ENCODE measurements around the gene TSG101.

TSG101 gene

DNA sequence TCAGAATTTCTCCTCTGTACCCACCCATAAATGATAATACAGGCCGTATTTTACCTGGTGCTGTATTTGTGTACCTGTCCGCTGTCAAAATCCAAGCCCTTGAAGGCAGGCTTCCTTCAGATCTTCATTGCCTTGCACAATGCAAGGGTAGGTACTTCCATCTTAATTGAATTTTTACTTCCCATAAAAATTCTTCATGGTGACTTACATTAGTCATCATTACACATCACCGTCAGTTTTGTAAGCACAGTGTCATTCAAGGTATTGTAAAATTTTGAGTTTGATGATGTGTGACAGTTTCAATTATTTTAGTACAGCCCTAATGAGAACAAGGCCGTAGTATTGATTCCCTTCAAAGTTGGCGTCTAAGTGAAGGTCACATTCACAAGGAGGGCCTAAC, 770 bp upstream of the TSG101 start:
- no peaks in the 10 kb centered on the region for H3K27me3 Mint-ChIP-seq (ENCODE audit: low read depth)
- peak overlapping the region; percentile 100 for H3K4me3 Mint-ChIP-seq
- H3K27ac Mint-ChIP-seq: peak overlapping the region; percentile 98 to 99 (median 99)
- H3K4me1 Mint-ChIP-seq: peaks cover 31% of the 10 kb centered on the region
- H3K36me3 Mint-ChIP-seq (ENCODE audit: low read depth): peaks cover 19% of the 10 kb centered on the region
- H3K9me3 Mint-ChIP-seq: no peaks in the 10 kb centered on the region
- no peak for TF ChIP-seq CTCF (IDR thresholded peaks at IDR 0.05; ENCODE audit: unreplicated experiment in 3 of 3)

- H3K4me1 Mint-ChIP-seq: peaks cover 31% of the 10 kb centered on the region
- H3K36me3 Mint-ChIP-seq (ENCODE audit: low read depth): peaks cover 23% of the 10 kb centered on the region
- H3K4me3 Mint-ChIP-seq: peak overlapping the region; percentile 100
- H3K27ac Mint-ChIP-seq: peak overlapping the region; percentile 98 to 99 (median 99)
- no peaks in the 10 kb centered on the region for H3K9me3 Mint-ChIP-seq
- TF ChIP-seq CTCF (IDR thresholded peaks at IDR 0.05; ENCODE audit: unreplicated experiment in 3 of 3): no peak
- H3K27me3 Mint-ChIP-seq (ENCODE audit: low read depth): no peaks in the 10 kb centered on the region
Observed at GRCh38 chr11:18526130-18526520, 617 bp downstream of the TSG101 start.

DNA sequence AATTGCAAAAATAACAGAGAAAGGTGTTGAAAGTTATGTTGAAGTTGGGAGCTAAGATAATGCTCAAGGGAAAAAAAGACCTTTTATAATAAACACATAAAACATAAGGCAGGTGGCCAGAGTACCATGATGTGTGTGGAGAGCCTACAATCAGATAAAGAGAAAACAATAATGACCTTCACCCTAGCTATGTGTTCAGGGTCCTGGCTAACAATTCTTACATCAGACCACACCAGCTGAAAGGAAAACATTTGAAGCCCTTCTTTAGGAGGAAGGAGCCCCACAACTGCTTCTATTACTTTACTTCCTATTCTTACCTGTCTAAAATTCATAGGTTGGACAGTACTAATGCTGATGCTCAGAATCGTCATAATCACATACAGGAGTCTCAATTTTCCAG, 2.5 kb downstream of the TSG101 start:
- Mint-ChIP-seq H3K4me1 (peaks cover 31% of the 10 kb centered on the region), H3K9me3 (no peaks in the 10 kb centered on the region), H3K36me3 (ENCODE audit: low read depth) (peaks cover 21% of the 10 kb centered on the region), H3K27me3 (ENCODE audit: low read depth) (no peaks in the 10 kb centered on the region), H3K4me3 (peak overlapping the region; percentile 36 to 63 (median 63)), H3K27ac (peak overlapping the region in 1 of 3 experiments; percentile 35)
- TF ChIP-seq CTCF (IDR thresholded peaks at IDR 0.05; ENCODE audit: unreplicated experiment in 3 of 3): no peak

- Mint-ChIP-seq H3K9me3 (no peaks in the 10 kb centered on the region), H3K27me3 (ENCODE audit: low read depth) (no peaks in the 10 kb centered on the region), H3K4me3 (no peak overlapping the region), H3K27ac (peak overlapping the region in 1 of 3 experiments; percentile 28), H3K36me3 (ENCODE audit: low read depth) (peaks cover 21% of the 10 kb centered on the region), H3K4me1 (peaks cover 30% of the 10 kb centered on the region)
- TF ChIP-seq CTCF (IDR thresholded peaks at IDR 0.05; ENCODE audit: unreplicated experiment in 3 of 3): no peak
Observed at GRCh38 chr11:18523084-18523483, 3.7 kb downstream of the TSG101 start.

GRCh38 chr11:18522388-18522787, 4.4 kb downstream of the TSG101 start:
- H3K27me3 Mint-ChIP-seq (ENCODE audit: low read depth): no peaks in the 10 kb centered on the region
- no peak overlapping the region for H3K4me3 Mint-ChIP-seq
- no peak overlapping the region for H3K27ac Mint-ChIP-seq
- peaks cover 21% of the 10 kb centered on the region for H3K36me3 Mint-ChIP-seq (ENCODE audit: low read depth)
- no peaks in the 10 kb centered on the region for H3K9me3 Mint-ChIP-seq
- H3K4me1 Mint-ChIP-seq: peaks cover 23% of the 10 kb centered on the region
- TF ChIP-seq CTCF (IDR thresholded peaks at IDR 0.05; ENCODE audit: unreplicated experiment in 3 of 3): no peak

- H3K4me1 Mint-ChIP-seq: peaks cover 14% of the 10 kb centered on the region
- peaks cover 21% of the 10 kb centered on the region for H3K36me3 Mint-ChIP-seq (ENCODE audit: low read depth)
- H3K4me3 Mint-ChIP-seq: no peak overlapping the region
- no peaks in the 10 kb centered on the region for H3K9me3 Mint-ChIP-seq
- no peak overlapping the region for H3K27ac Mint-ChIP-seq
- H3K27me3 Mint-ChIP-seq (ENCODE audit: low read depth): no peaks in the 10 kb centered on the region
- TF ChIP-seq CTCF (IDR thresholded peaks at IDR 0.05; ENCODE audit: unreplicated experiment in 3 of 3): no peak
Observed at GRCh38 chr11:18521122-18521521, 5.6 kb downstream of the TSG101 start.
